Osteoblast (primary cell): ENCODE measurements around the gene LYPD4. TPM values are rescaled to one million over a fixed set of nuclear protein-coding genes. Genes with fewer than 3 reads are reported as not detected.
A peak's percentile ranks its signal among the peaks of the same experiment; 100 is the strongest.

ENCODE experiments used
- DNase-seq: peaks from one replicate; pipeline ENCODE4 v3.0.0; 2011; ENCODE audit warnings: low spot score, mixed read lengths; ENCODE audit not compliant: insufficient read length; ENCODE audit errors: missing footprints
- H2AFZ ChIP-seq: 2 replicates; pipeline ENCODE4 v1.6.0; 2011; ENCODE audit warnings: mild to moderate bottlenecking, low read length
- H3K27ac ChIP-seq: 2 replicates; pipeline ENCODE4 v1.5.1; 2011; ENCODE audit warnings: mild to moderate bottlenecking, low read depth, low read length, moderate library complexity
- H3K27me3 ChIP-seq: 2 replicates; pipeline ENCODE4 v1.6.0; 2012; ENCODE audit warnings: mild to moderate bottlenecking, control low read depth, inconsistent platforms, low read length, moderate library complexity; ENCODE audit not compliant: insufficient read depth
- H3K36me3 ChIP-seq: 2 replicates; pipeline ENCODE4 v1.5.1; 2011; ENCODE audit warnings: mild to moderate bottlenecking, low read length, control low read depth, moderate library complexity; ENCODE audit not compliant: insufficient read depth
- H3K4me1 ChIP-seq: 2 replicates; pipeline ENCODE4 v1.5.1; 2011; ENCODE audit warnings: mild to moderate bottlenecking, low read length, control low read depth, moderate library complexity; ENCODE audit not compliant: insufficient read depth
- H3K4me2 ChIP-seq: 2 replicates; pipeline ENCODE4 v1.6.0; 2011; ENCODE audit warnings: mild to moderate bottlenecking, low read length; ENCODE audit not compliant: insufficient read depth
- H3K4me3 ChIP-seq: fragments of 200-600 bp; sonication (generic); 3 replicates; pipeline ENCODE4 v1.5.1; 2012; ENCODE audit warnings: mild to moderate bottlenecking, low read length, inconsistent platforms; ENCODE audit not compliant: insufficient read depth
- H3K79me2 ChIP-seq: 2 replicates; pipeline ENCODE4 v1.6.0; 2012; ENCODE audit warnings: mild to moderate bottlenecking, low read length, control low read depth, inconsistent platforms; ENCODE audit not compliant: insufficient read depth
- H3K9me3 ChIP-seq: 2 replicates; pipeline ENCODE4 v1.5.1; 2011; ENCODE audit warnings: low read depth, low read length, control low read depth
- H4K20me1 ChIP-seq: 2 replicates; pipeline ENCODE4 v1.6.0; 2012; ENCODE audit warnings: mild to moderate bottlenecking, low read length, control low read depth; ENCODE audit not compliant: insufficient read depth
- CTCF ChIP-seq: IDR thresholded peaks from 2 replicates; pipeline ENCODE4 v1.5.1; 2011; ENCODE audit warnings: mild to moderate bottlenecking, low read depth, low read length, moderate library complexity; ENCODE audit errors: extremely low read depth
- total RNA-seq: library from RNA; depleted of rRNA; stranded (reverse); fragments of >200 nt; gene quantifications from 2 replicates; pipeline ENCODE4 v1.2.3, GENCODE V29; 2012

LYPD4 gene
- total RNA-seq, 1 donor: not detected

- peaks cover 46% of the 10 kb centered on the region for H4K20me1 ChIP-seq
Measured at GRCh38 chr19:41889896-41890295, 45.4 kb upstream of the LYPD4 start.

GRCh38 chr19:41888926-41889325 lies 44.4 kb upstream of the LYPD4 start:
- Histone ChIP-seq H3K27me3 (no peaks in the 10 kb centered on the region), H3K9me3 (no peaks in the 10 kb centered on the region), H3K27ac (no peak overlapping the region), H4K20me1 (peaks cover 47% of the 10 kb centered on the region), H3K36me3 (peaks cover 24% of the 10 kb centered on the region), H3K79me2 (peaks cover 41% of the 10 kb centered on the region), H2AFZ (no peak overlapping the region), H3K4me1 (peaks cover 20% of the 10 kb centered on the region), H3K4me3 (no peak overlapping the region), H3K4me2 (no peak overlapping the region)
- TF ChIP-seq CTCF: no peak
- no peak for DNase-seq

More at GRCh38 chr19:41889896-41890295, 45.4 kb upstream of the LYPD4 start:
- no peak for TF ChIP-seq CTCF
- peaks cover 30% of the 10 kb centered on the region for H3K36me3 ChIP-seq
- no peak overlapping the region for H3K27ac ChIP-seq
- H3K4me2 ChIP-seq: no peak overlapping the region
- H3K4me3 ChIP-seq: no peak overlapping the region
- no peak for DNase-seq
- peaks cover 15% of the 10 kb centered on the region for H3K4me1 ChIP-seq
- no peaks in the 10 kb centered on the region for H3K9me3 ChIP-seq
- peaks cover 34% of the 10 kb centered on the region for H3K79me2 ChIP-seq
- no peaks in the 10 kb centered on the region for H3K27me3 ChIP-seq
- no peak overlapping the region for H2AFZ ChIP-seq

- H3K27me3 ChIP-seq: no peaks in the 10 kb centered on the region
- H3K27ac ChIP-seq: no peak overlapping the region
- H4K20me1 ChIP-seq: peaks cover 47% of the 10 kb centered on the region
- H3K79me2 ChIP-seq: peaks cover 41% of the 10 kb centered on the region
- no peak overlapping the region for H3K4me2 ChIP-seq
- peaks cover 24% of the 10 kb centered on the region for H3K4me1 ChIP-seq
- no peak for TF ChIP-seq CTCF
- no peak overlapping the region for H2AFZ ChIP-seq
- H3K36me3 ChIP-seq: peaks cover 24% of the 10 kb centered on the region
- peak; percentile 96 for DNase-seq
- no peak overlapping the region for H3K4me3 ChIP-seq
- no peaks in the 10 kb centered on the region for H3K9me3 ChIP-seq
Measured at GRCh38 chr19:41887711-41888382, 43.4 kb upstream of the LYPD4 start.

GRCh38 chr19:41886761-41887710 lies 42.6 kb upstream of the LYPD4 start:
- peaks cover 47% of the 10 kb centered on the region for H4K20me1 ChIP-seq
- H3K4me3 ChIP-seq: no peak overlapping the region
- H3K27me3 ChIP-seq: no peaks in the 10 kb centered on the region
- peaks cover 39% of the 10 kb centered on the region for H3K79me2 ChIP-seq
- TF ChIP-seq CTCF: no peak
- H3K36me3 ChIP-seq: peaks cover 20% of the 10 kb centered on the region
- H2AFZ ChIP-seq: no peak overlapping the region
- no peak overlapping the region for H3K27ac ChIP-seq
- no peak overlapping the region for H3K4me2 ChIP-seq
- peaks cover 24% of the 10 kb centered on the region for H3K4me1 ChIP-seq
- H3K9me3 ChIP-seq: no peaks in the 10 kb centered on the region
- peak; percentile 93 for DNase-seq
